ENCODE measurements around the gene TM7SF2.

GRCh38 chr11:65116370-65117205 lies 4.9 kb downstream of the TM7SF2 start:
- no peak for TF ChIP-seq CTCF (conservative IDR thresholded peaks at IDR 0.05; ENCODE audit: low read depth, low read length)
- no peak for TF ChIP-seq EZH2 (IDR thresholded peaks at IDR 0.05; ENCODE audit: borderline replicate concordance, low read depth, low read length, poor library complexity, severe bottlenecking)
